ENCODE data around the gene LEFTY2.
"Not testable (repeated sequence)": the region's sequence is repeated elsewhere in the genome, so short reads cannot be mapped to it uniquely, and the experiment has no call there.

LEFTY2 gene

GRCh38 chr1:225950905-225951497 lies 10.0 kb upstream of the LEFTY2 start:
- DNase-seq, result no peak

GRCh38 chr1:225949041-225949440 lies 8.0 kb upstream of the LEFTY2 start:
- DNase-seq, result no peak

- no peak for DNase-seq
These were observed 5.8 kb upstream of the LEFTY2 start for GRCh38 chr1:225946803-225947202.

DNA sequence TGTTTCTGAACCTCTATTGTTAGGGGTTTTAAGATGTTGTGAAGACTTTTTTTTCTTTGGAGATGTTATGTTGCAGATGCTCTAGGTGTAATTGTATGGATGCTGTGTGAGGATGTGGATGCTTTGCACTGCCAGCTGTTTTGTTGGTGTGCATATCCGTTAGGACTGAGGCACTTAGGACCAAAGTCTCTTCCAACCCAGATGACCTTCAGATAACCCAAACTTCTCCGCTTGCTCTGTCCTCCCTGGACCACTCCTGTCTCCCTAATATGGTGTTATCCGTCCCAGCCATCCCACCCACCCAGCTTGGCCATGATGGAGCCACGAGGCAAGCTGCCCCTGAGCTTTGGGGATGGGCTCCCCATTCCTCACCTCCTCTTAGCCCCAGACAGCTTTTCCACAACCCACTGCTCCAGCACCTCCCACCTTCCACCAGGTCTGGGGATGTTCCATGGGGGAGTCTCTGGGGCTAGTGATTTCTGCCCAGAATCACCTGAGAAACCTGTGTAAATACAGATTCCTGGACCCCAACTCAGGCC lies 5.1 kb upstream of the LEFTY2 start:
- no peak for DNase-seq

GRCh38 chr1:225945564-225945963 lies 4.5 kb upstream of the LEFTY2 start:
- no peak for DNase-seq

DNA sequence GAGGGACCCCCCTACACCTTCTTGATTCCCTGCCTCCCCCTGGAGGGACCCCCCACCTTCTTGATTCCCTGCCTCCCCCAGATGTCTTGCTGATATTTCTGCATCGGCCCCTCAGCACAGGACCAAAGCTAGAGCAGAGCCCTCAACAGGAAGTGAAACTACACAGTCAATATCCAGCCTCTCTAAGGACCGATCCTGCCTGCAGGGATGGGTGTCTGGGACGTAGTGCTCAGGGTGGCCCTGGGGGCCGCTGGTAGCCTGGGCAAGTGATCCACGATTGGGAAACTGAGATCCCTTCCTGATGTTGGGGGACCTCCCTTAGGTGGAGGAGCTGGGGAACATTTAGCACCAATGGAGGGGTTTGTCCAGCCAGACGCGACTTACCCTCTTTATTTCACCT lies 3.9 kb upstream of the LEFTY2 start:
- DNase-seq, result no peak

DNA sequence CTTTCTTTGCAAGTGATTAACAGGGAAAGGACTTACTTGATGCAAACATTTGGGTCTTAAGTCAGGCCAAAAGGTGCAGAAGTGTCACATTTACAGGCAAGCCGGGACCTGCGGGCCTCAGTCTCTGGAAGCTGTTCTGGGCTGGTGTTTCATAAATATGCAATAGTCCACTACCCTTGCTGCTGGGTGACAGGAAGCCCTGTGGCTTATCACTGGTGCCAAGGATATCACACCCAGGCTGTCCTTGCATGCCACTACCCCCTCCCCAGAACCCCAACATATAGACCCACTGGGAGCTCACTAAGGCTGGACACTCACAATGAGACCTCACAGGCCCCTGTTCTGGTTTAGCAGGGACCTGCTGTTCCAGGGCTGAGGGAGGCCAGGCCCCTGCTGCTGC lies 3.4 kb upstream of the LEFTY2 start:
- DNase-seq, result no peak

- no peak for DNase-seq
These were observed 2.6 kb upstream of the LEFTY2 start for GRCh38 chr1:225943582-225943981.

DNA sequence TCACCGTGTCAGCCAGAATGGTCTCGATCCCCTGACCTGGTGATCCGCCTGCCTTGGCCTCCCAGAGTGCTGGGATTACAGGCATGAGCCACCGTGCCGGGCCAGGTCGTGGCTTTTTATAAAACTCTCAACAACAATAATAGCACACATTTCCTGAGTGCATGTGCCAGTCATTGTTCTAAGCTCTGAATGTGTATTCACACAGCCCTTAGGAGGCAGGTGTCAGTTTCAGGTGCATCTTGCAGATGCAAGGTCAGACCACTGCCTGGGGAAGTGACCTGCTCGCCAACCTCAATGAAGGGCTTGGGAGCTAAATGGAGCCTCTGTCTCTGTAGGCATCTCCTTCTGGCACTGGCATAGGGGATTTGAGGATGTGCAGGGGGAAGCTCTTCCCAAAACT lies 1.6 kb upstream of the LEFTY2 start:
- no peak for DNase-seq

GRCh38 chr1:225941942-225942222 lies 862 bp upstream of the LEFTY2 start:
- no peak for DNase-seq

- DNase-seq, result no peak
These were observed 452 bp downstream of the LEFTY2 start for GRCh38 chr1:225940385-225941151.

GRCh38 chr1:225939939-225940310 lies 1.1 kb downstream of the LEFTY2 start:
- not testable (repeated sequence) for DNase-seq

DNA sequence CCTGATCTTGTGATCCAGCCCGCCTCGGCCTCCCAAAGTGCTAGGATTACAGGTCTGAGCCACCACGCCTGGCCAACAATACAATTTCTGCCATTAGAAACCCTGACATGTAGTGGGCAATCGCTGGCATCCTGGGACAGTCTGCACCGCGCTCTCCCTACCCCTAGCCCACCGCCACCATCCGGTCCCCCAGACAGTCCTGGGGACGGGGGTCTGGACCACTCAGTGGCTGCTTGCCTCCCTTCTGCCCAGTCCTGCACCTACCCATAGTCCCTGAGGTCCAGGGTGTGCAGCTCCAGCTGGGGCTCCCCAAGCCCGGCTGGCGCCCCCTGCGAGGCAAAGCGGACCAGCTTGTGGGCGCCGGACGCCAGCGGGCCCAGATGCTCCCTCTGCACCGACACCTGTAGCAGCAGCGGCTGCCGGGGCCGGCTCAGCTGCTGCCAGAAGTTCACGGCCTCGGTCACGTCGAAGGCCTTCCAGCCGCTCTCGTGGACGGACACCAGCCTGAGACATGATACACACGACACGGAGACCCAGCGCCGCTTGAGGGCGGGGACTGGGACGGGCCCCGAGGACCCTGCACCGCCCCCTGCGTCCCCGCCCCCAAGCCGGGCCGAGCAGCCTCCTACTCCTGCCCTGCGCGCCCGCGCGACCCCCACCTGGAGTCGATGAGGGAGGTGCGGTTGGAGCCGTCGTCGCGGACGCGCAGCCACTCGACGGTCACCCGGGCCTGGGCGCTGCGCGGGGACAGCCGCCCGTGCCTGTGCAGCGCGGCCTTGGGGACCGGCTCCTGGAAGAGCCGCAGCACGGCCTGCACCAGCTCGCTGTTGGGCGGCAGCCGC lies 1.7 kb downstream of the LEFTY2 start:
- not testable (repeated sequence) for DNase-seq

- no peak for DNase-seq
These were observed 3.7 kb downstream of the LEFTY2 start for GRCh38 chr1:225937048-225937968.

DNA sequence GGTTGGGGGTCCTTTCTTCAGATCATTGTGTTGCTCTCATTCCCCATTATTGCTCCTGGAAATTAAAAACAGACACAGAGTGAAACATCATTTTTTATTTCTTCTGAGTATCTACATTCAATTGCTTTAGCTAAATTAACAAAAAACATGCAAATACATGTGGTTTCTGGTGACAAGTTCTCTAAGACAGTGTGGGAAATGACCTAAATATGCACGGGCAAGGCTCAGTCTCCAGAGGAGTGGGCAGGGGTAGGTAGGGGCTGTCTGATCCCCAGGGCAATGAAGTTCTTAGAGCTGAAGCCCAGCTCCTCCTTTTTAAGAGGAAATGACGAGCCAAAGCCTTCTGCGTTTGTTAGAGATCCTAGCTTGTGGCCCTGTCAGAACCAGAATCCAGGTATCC lies 4.5 kb downstream of the LEFTY2 start:
- no peak for DNase-seq

DNA sequence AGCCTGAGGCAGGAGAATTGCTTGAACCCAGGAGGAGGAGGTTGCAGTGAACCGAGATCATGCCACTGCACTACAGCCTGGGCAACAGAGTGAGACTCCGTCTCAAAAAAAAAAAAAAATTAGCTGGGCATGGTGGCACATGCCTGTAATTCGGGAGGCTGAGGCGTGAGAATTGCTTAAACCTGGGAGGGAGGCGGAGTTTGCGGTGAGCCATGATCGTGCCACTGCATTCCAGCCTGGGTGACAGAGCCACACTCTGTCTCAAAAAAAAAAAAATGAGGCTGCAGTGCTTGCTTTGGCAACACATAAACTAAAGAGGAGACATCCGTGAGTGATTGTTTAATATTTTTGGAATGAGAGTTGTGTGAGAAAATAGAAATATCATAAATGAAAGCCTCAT lies 4.9 kb downstream of the LEFTY2 start:
- not testable (repeated sequence) for DNase-seq

DNA sequence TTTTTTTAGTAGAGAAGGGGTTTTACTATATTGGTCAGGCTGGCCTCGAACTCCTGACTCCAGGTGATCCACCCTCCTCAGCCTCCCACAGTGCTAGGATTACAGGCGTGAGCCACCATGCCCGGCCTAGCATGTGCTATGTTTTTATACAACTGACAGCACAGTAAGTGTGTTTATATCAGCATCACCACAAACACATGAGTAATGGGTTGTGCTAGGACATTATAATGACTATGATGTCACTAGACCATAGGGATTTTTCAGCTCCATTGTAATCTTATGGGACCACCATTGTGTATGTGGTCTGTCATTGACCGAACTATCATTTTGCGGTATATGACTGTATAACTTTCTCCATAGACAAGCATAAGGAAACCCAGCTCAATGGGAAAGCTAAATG lies 6.3 kb downstream of the LEFTY2 start:
- DNase-seq, result no peak

DNA sequence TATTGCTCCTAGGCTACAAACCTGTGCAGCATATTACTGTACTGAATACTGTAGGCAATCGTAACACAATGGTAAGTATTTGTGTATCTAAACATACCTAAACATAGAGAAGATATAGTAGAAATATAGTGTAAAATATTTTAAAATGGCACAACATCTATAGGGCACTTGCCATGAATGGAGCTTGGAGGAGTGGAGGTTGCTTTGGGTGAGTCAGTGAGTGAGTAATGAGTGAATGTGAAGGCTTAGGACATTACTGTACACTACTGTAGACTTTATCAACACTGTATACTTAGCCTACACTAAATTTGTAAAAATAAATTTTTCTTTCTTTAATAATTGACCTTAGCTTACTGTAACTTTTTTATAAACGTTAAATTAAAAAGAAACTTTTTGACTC lies 7.9 kb downstream of the LEFTY2 start:
- DNase-seq, result no peak

DNA sequence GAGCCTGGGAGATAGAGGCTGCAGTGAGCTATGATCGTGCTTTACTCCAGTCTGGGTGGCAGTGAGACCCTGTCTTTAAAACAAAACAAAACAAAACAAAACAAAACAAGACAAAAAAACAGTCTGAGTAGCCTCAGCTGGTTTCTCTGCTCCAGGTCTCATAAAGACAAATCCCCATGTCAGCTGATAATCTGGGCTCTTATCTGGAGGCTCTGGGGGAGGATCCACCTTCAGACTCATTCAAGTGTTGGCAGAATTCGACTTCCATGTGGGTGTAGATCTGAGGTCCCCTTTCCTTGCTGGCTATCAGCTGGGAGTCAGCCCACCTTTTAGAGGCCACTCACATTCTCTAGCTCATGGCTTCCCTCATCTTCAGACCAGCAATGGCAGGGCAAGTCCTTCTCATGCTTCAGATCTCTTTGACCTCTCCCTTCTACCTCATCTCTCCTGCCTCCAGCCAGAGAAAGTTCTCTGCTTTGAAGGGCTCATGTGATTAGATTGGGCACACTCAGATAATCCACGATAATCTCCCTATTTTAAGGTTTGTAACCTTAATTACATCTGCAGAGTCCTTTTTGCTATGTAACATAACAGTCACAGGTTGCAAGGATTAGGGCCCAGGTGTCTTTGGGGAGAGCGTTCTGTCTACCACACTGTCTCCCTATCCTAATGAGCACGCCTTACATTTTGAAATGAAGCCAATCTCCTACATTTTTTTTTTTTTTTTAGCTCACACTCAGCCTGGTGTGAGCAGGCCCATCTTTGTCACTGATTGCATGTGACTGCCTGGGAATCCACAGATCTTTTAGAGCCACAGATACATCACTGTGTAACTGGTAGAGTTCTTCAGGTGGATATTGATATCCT lies 9.5 kb downstream of the LEFTY2 start:
- no peak for DNase-seq

GRCh38 chr1:225930566-225930965 lies 10.5 kb downstream of the LEFTY2 start:
- DNase-seq, result no peak

GRCh38 chr1:225929462-225929861 lies 11.6 kb downstream of the LEFTY2 start:
- DNase-seq, result not testable (repeated sequence)
